KMS-11 (cell line): Measurements from ENCODE around the gene STK11IP.

Source experiments
- H2AFZ ChIP-seq: fragments of 200-600 bp; sonication (generic); 2 replicates; pipeline ENCODE4 v1.6.1; 2016; ENCODE audit warnings: antibody characterized with exemption, mixed run types, low read depth
- H3K27ac ChIP-seq: fragments of 200-600 bp; sonication (generic); 2 replicates; pipeline ENCODE4 v1.6.1; 2016; ENCODE audit warnings: mild to moderate bottlenecking, mixed run types
- H3K27me3 ChIP-seq: fragments of 200-600 bp; sonication (generic); 2 replicates; pipeline ENCODE4 v1.6.1; 2017; ENCODE audit warnings: mild to moderate bottlenecking, low read depth, mixed run types, moderate library complexity; ENCODE audit not compliant: insufficient read depth
- H3K36me3 ChIP-seq: fragments of 200-600 bp; sonication (generic); 2 replicates; pipeline ENCODE4 v1.6.1; 2017; ENCODE audit warnings: mild to moderate bottlenecking, mixed run types; ENCODE audit not compliant: insufficient read depth
- H3K4me1 ChIP-seq: fragments of 200-600 bp; sonication (generic); 2 replicates; pipeline ENCODE4 v1.6.1; 2016; ENCODE audit warnings: mild to moderate bottlenecking, low read depth, mixed run types; ENCODE audit not compliant: poor library complexity, severe bottlenecking
- H3K4me2 ChIP-seq: fragments of 200-600 bp; sonication (generic); 2 replicates; pipeline ENCODE4 v1.7.0; 2016; ENCODE audit warnings: mild to moderate bottlenecking, mixed run types
- H3K4me3 ChIP-seq: fragments of 200-600 bp; sonication (generic); IDR thresholded peaks from 2 replicates; pipeline ENCODE4 v1.6.1; 2017; ENCODE audit warnings: low read depth, low read length, mixed read lengths; ENCODE audit not compliant: insufficient read depth
- H3K79me2 ChIP-seq: fragments of 200-600 bp; sonication (generic); 2 replicates; pipeline ENCODE4 v1.6.1; 2016; ENCODE audit warnings: low read depth, mixed run types; ENCODE audit not compliant: insufficient read depth
- H3K9ac ChIP-seq: fragments of 200-600 bp; sonication (generic); 2 replicates; pipeline ENCODE4 v1.6.1; 2016; ENCODE audit warnings: mild to moderate bottlenecking, mixed run types
- H4K20me1 ChIP-seq: fragments of 200-600 bp; sonication (generic); 2 replicates; pipeline ENCODE4 v1.6.1; 2016; ENCODE audit warnings: mild to moderate bottlenecking, mixed run types; ENCODE audit not compliant: insufficient read depth
- CTCF ChIP-seq: fragments of 200-600 bp; sonication (generic); conservative IDR thresholded peaks from 2 replicates; pipeline ENCODE4 v1.6.1; 2017; ENCODE audit warnings: low read depth, mild to moderate bottlenecking, antibody characterized with exemption, low read length, moderate library complexity, mixed read lengths

The STK11IP gene

GRCh38 chr2:219616550-219616949 is 18.9 kb downstream of the STK11IP start:
- Histone ChIP-seq H3K79me2 (no peaks in the 10 kb centered on the region), H3K27me3 (no peaks in the 10 kb centered on the region), H2AFZ (no peak overlapping the region), H3K4me1 (no peaks in the 10 kb centered on the region), H3K4me2 (no peak overlapping the region), H3K4me3 (no peak overlapping the region), H4K20me1 (no peaks in the 10 kb centered on the region), H3K27ac (no peak overlapping the region), H3K9ac (no peak overlapping the region), H3K36me3 (no peaks in the 10 kb centered on the region)
- no peak for TF ChIP-seq CTCF

GRCh38 chr2:219618733-219619122 is 21.1 kb downstream of the STK11IP start:
- Histone ChIP-seq H2AFZ (no peak overlapping the region), H4K20me1 (no peaks in the 10 kb centered on the region), H3K27ac (no peak overlapping the region), H3K36me3 (no peaks in the 10 kb centered on the region), H3K79me2 (no peaks in the 10 kb centered on the region), H3K27me3 (no peaks in the 10 kb centered on the region), H3K4me2 (no peak overlapping the region), H3K4me1 (no peaks in the 10 kb centered on the region), H3K4me3 (no peak overlapping the region), H3K9ac (no peak overlapping the region)
- no peak for TF ChIP-seq CTCF

- Histone ChIP-seq H3K4me1 (no peaks in the 10 kb centered on the region), H3K4me3 (no peak overlapping the region), H4K20me1 (no peaks in the 10 kb centered on the region), H3K79me2 (no peaks in the 10 kb centered on the region), H2AFZ (no peak overlapping the region), H3K27me3 (no peaks in the 10 kb centered on the region), H3K9ac (no peak overlapping the region), H3K36me3 (no peaks in the 10 kb centered on the region), H3K4me2 (no peak overlapping the region), H3K27ac (no peak overlapping the region)
- TF ChIP-seq CTCF: no peak
These were observed 21.6 kb downstream of the STK11IP start for GRCh38 chr2:219619235-219619634.

- Histone ChIP-seq H3K4me3 (no peak overlapping the region), H3K4me2 (no peak overlapping the region), H3K27ac (no peak overlapping the region), H3K9ac (no peak overlapping the region), H3K79me2 (no peaks in the 10 kb centered on the region), H3K27me3 (no peaks in the 10 kb centered on the region), H3K36me3 (no peaks in the 10 kb centered on the region), H4K20me1 (no peaks in the 10 kb centered on the region), H2AFZ (no peak overlapping the region), H3K4me1 (no peaks in the 10 kb centered on the region)
- no peak for TF ChIP-seq CTCF
These were observed 22.9 kb downstream of the STK11IP start for GRCh38 chr2:219620546-219620945.

GRCh38 chr2:219621935-219622334 is 24.3 kb downstream of the STK11IP start:
- Histone ChIP-seq H2AFZ (no peak overlapping the region), H3K4me2 (no peak overlapping the region), H3K27ac (no peak overlapping the region), H3K4me1 (no peaks in the 10 kb centered on the region), H3K4me3 (no peak overlapping the region), H4K20me1 (no peaks in the 10 kb centered on the region), H3K36me3 (no peaks in the 10 kb centered on the region), H3K79me2 (no peaks in the 10 kb centered on the region), H3K9ac (no peak overlapping the region), H3K27me3 (peaks cover 3% of the 10 kb centered on the region; the same call in 1 of the 2 replicates)
- no peak for TF ChIP-seq CTCF
